GM18873 (cell line): ENCODE data around the gene RBMX2.
"Not testable (repeated sequence)": the region's sequence is repeated elsewhere in the genome, so short reads cannot be mapped to it uniquely, and the experiment has no call there.

Experiments used
- ATAC-seq: cut with Tn5 transposase; IDR thresholded peaks from one replicate; pipeline ENCODE4 v1.9.1; 2021; ENCODE audit warnings: mild to moderate bottlenecking, moderate library complexity, moderate number of reproducible peaks; ENCODE audit not compliant: unreplicated experiment, low FRiP score

The RBMX2 gene

GRCh38 chrX:130401415-130402207 is at the start of gene RBMX2:
Gene RBMX2, plus strand, starts transcription at chrX:130401987. Its CDS starts 46 bp downstream, at chrX:130402033.
- ATAC-seq = peak; percentile 88

- not testable (repeated sequence) for ATAC-seq
Measured at GRCh38 chrX:130352050-130352449, 49.7 kb upstream of the RBMX2 start.

- no peak for ATAC-seq
Measured at GRCh38 chrX:130376077-130376476, 25.7 kb upstream of the RBMX2 start.

GRCh38 chrX:130378024-130378669 is 23.6 kb upstream of the RBMX2 start:
- ATAC-seq = no peak

- no peak for ATAC-seq
Measured at GRCh38 chrX:130385520-130385919, 16.3 kb upstream of the RBMX2 start, which contains the start of gene GPR119. Gene GPR119, minus strand, starts transcription at chrX:130385674. Its CDS starts 227 bp downstream, at chrX:130385447.

- ATAC-seq = no peak
Measured at GRCh38 chrX:130386408-130386808, 15.4 kb upstream of the RBMX2 start.

- ATAC-seq = no peak
Measured at GRCh38 chrX:130393451-130394074, 8.2 kb upstream of the RBMX2 start.

GRCh38 chrX:130395341-130395740 is 6.4 kb upstream of the RBMX2 start:
- no peak for ATAC-seq

GRCh38 chrX:130402208-130402684 is 459 bp downstream of the RBMX2 start:
- ATAC-seq = no peak

GRCh38 chrX:130413415-130413814 is 11.6 kb downstream of the RBMX2 start:
- ATAC-seq = no peak

- ATAC-seq = no peak
Measured at GRCh38 chrX:130414800-130415199, 13.0 kb downstream of the RBMX2 start.

GRCh38 chrX:130415201-130415600 is 13.4 kb downstream of the RBMX2 start:
- no peak for ATAC-seq

GRCh38 chrX:130416785-130417184 is 15.0 kb downstream of the RBMX2 start:
- ATAC-seq = no peak

- no peak for ATAC-seq
Measured at GRCh38 chrX:130418066-130418465, 16.3 kb downstream of the RBMX2 start.

GRCh38 chrX:130418740-130419139 is 17.0 kb downstream of the RBMX2 start:
- no peak for ATAC-seq

- ATAC-seq = no peak
Measured at GRCh38 chrX:130419263-130419662, 17.5 kb downstream of the RBMX2 start.

- ATAC-seq = no peak
Measured at GRCh38 chrX:130426531-130426930, 24.7 kb downstream of the RBMX2 start.

GRCh38 chrX:130429236-130429635 is 27.4 kb downstream of the RBMX2 start:
- ATAC-seq = not testable (repeated sequence)

- no peak for ATAC-seq
Measured at GRCh38 chrX:130435937-130436336, 34.1 kb downstream of the RBMX2 start.

GRCh38 chrX:130437996-130438395 is 36.2 kb downstream of the RBMX2 start:
- not testable (repeated sequence) for ATAC-seq

- ATAC-seq = no peak
Measured at GRCh38 chrX:130443875-130444274, 42.1 kb downstream of the RBMX2 start.
